Testis (tissue), 2 donors: ENCODE results near the gene AVPR2.

Experiments
- POLR2A ChIP-seq: fragments of 450-650 bp; IDR thresholded peaks from one replicate; pipeline ENCODE4 v1.6.1; 2017; ENCODE audit warnings: antibody characterized with exemption, mild to moderate bottlenecking, moderate library complexity
- TF ChIP-seq, protein P1 (sequence below), 3 experiments: fragments of 450-650 bp in 2 of 3; fragments of 200-600 bp in 1 of 3; sonication (generic) in 1 of 3; IDR thresholded peaks; one replicate each; pipeline ENCODE4 v1.5.1; 2016 to 2019; ENCODE audit warnings: antibody characterized with exemption in 3 of 3, mild to moderate bottlenecking in 2 of 3, moderate library complexity in 1 of 3

DNA sequence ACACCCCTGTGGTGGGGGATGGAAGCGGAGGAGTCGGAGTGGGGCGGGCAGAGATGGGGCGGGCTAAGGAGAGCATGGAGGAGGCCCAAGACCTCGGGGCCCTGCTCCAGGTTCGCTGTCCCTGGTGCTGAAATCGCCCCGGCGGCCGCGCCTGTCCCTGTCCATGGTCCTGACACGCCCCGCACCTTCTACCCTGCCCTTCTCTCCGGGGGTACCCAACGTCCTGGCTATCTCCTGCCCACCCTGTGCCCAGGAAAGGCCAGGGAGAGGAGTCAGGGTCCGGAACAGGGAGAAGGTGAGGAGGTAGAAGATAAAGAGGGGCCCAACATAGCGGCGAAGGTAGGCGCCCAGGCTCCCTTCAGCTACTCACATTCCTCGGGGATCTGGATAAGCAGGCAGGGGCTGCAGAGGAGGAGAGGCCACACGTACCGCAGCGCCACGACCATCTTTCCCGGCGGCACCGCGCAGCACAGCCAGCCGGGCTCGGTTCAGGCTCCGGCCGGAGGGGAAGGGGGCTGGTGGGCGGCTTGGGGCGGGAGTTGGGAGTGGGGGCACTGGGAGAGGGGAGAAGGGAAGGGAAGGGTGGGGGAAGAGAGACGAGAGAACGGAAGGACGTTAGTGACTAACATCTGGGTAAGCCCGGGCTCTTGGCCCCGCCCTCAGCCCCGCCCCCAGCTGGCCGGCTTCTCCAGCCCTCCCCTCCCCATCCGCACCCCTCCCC, 28.9 kb upstream of the AVPR2 start:
- TF ChIP-seq, protein P1, sequence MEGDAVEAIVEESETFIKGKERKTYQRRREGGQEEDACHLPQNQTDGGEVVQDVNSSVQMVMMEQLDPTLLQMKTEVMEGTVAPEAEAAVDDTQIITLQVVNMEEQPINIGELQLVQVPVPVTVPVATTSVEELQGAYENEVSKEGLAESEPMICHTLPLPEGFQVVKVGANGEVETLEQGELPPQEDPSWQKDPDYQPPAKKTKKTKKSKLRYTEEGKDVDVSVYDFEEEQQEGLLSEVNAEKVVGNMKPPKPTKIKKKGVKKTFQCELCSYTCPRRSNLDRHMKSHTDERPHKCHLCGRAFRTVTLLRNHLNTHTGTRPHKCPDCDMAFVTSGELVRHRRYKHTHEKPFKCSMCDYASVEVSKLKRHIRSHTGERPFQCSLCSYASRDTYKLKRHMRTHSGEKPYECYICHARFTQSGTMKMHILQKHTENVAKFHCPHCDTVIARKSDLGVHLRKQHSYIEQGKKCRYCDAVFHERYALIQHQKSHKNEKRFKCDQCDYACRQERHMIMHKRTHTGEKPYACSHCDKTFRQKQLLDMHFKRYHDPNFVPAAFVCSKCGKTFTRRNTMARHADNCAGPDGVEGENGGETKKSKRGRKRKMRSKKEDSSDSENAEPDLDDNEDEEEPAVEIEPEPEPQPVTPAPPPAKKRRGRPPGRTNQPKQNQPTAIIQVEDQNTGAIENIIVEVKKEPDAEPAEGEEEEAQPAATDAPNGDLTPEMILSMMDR (IDR thresholded peaks at IDR 0.05), result no peak
- no peak for TF ChIP-seq POLR2A
